ENCODE measurements around the gene TTC21A. TPM values are rescaled to one million over a fixed set of nuclear protein-coding genes. Genes with fewer than 3 reads are reported as not detected.

The TTC21A gene
- total and polyA plus RNA-seq, 4 donors = 6.1 to 30.4 (median 11.7) TPM

GRCh38 chr3:39135170-39135805 lies 27.8 kb downstream of the TTC21A start:
- Histone ChIP-seq H3K4me3 (no peak overlapping the region), H3K36me3 (ENCODE audit: control insufficient read depth in 4 of 4, insufficient read depth in 4 of 4, low read length in 4 of 4) (peaks cover 0 to 17% (median 1%) of the 10 kb centered on the region in 4 donors), H3K27me3 (ENCODE audit: control insufficient read depth in 3 of 3, insufficient read depth in 3 of 3, low read length in 2 of 3) (no peaks in the 10 kb centered on the region), H3K27ac (ENCODE audit: low read depth in 1 of 2, low read length in 1 of 2) (peak overlapping the region in 1 of 2 donors; percentile 87), H3K4me1 (ENCODE audit: control insufficient read depth in 5 of 5, insufficient read depth in 5 of 5, low read length in 5 of 5) (peaks cover 0 to 49% (median 0%) of the 10 kb centered on the region in 5 donors), H3K9ac (ENCODE audit: insufficient read depth in 1 of 2, low read length in 2 of 2) (no peak overlapping the region), H3K9me3 (ENCODE audit: control insufficient read depth in 4 of 4, insufficient read depth in 3 of 4, low read length in 3 of 4) (no peaks in the 10 kb centered on the region)
- no peak for TF ChIP-seq CTCF (IDR thresholded peaks at IDR 0.05; ENCODE audit: control extremely low read depth, extremely low read depth)
- 55 to 71% methylated on average over 8 of the region's 8 CpGs for WGBS, 2 donors
- DNase-seq (peak in 1 of 3 donors; percentile 43), ATAC-seq (ENCODE audit: insufficient read depth, low FRiP score) (no peak)

- no peak overlapping the region for H3K9ac ChIP-seq (ENCODE audit: insufficient read depth in 1 of 2, low read length in 2 of 2)
- peak overlapping the region in 1 of 2 donors; percentile 52 for H3K27ac ChIP-seq (ENCODE audit: low read depth in 1 of 2, low read length in 1 of 2)
- H3K4me3 ChIP-seq = no peak overlapping the region
- DNase-seq (no peak), ATAC-seq (ENCODE audit: insufficient read depth, low FRiP score) (no peak)
- H3K36me3 ChIP-seq (ENCODE audit: control insufficient read depth in 4 of 4, insufficient read depth in 4 of 4, low read length in 4 of 4) = peaks cover 0 to 28% (median 0%) of the 10 kb centered on the region in 4 donors
- no peaks in the 10 kb centered on the region for H3K9me3 ChIP-seq (ENCODE audit: control insufficient read depth in 4 of 4, insufficient read depth in 3 of 4, low read length in 3 of 4)
- WGBS, 2 donors = 89 to 95% methylated on average over 21 of the region's 21 CpGs
- H3K27me3 ChIP-seq (ENCODE audit: control insufficient read depth in 3 of 3, insufficient read depth in 3 of 3, low read length in 2 of 3) = no peaks in the 10 kb centered on the region
- H3K4me1 ChIP-seq (ENCODE audit: control insufficient read depth in 5 of 5, insufficient read depth in 5 of 5, low read length in 5 of 5) = peaks cover 4 to 59% (median 10%) of the 10 kb centered on the region in 5 donors
- no peak for TF ChIP-seq CTCF (IDR thresholded peaks at IDR 0.05; ENCODE audit: control extremely low read depth, extremely low read depth)
Measured at GRCh38 chr3:39136533-39137434, 29.3 kb downstream of the TTC21A start.

- Histone ChIP-seq H3K4me1 (ENCODE audit: control insufficient read depth in 5 of 5, insufficient read depth in 5 of 5, low read length in 5 of 5) (peaks cover 4 to 62% (median 15%) of the 10 kb centered on the region in 5 donors), H3K36me3 (ENCODE audit: control insufficient read depth in 4 of 4, insufficient read depth in 4 of 4, low read length in 4 of 4) (peaks cover 0 to 34% (median 4%) of the 10 kb centered on the region in 4 donors), H3K27ac (ENCODE audit: low read depth in 1 of 2, low read length in 1 of 2) (no peak overlapping the region), H3K9ac (ENCODE audit: insufficient read depth in 1 of 2, low read length in 2 of 2) (no peak overlapping the region), H3K27me3 (ENCODE audit: control insufficient read depth in 3 of 3, insufficient read depth in 3 of 3, low read length in 2 of 3) (no peaks in the 10 kb centered on the region), H3K4me3 (no peak overlapping the region), H3K9me3 (ENCODE audit: control insufficient read depth in 4 of 4, insufficient read depth in 3 of 4, low read length in 3 of 4) (no peaks in the 10 kb centered on the region)
- DNase-seq (no peak), ATAC-seq (ENCODE audit: insufficient read depth, low FRiP score) (no peak)
- no peak for TF ChIP-seq CTCF (IDR thresholded peaks at IDR 0.05; ENCODE audit: control extremely low read depth, extremely low read depth)
- 98% methylated on average over 18 of the region's 18 CpGs for WGBS, 2 donors
Measured at GRCh38 chr3:39137435-39137936, 30.0 kb downstream of the TTC21A start.

Measured in lung (tissue), 12 donors.